GM23338 (cell line): ENCODE data around the gene BMPR1B. TPM values are rescaled to one million over a fixed set of nuclear protein-coding genes. Genes with fewer than 3 reads are reported as not detected.

Experiments
- ATAC-seq: fragments of 200-7000 bp; cut with Tn5 transposase; 3 replicates; pipeline ENCODE4 v1.9.1; 2020
- DNase-seq: peaks from one replicate; pipeline ENCODE4 v3.0.0-alpha.2; 2015; ENCODE audit warnings: low spot score
- H2AFZ ChIP-seq: fragments of 200-600 bp; sonication (generic); 2 replicates; pipeline ENCODE4 v1.8.0; 2016; ENCODE audit warnings: antibody characterized with exemption, mild to moderate bottlenecking, moderate library complexity
- H3F3A ChIP-seq: fragments of 200-600 bp; sonication (generic); replicated peaks from 2 replicates; pipeline ENCODE4 v1.8.0; 2017; ENCODE audit warnings: antibody characterized with exemption, mixed run types, low read depth
- H3K27ac ChIP-seq: fragments of 200-600 bp; sonication (generic); 2 replicates; pipeline ENCODE4 v1.6.1; 2016; ENCODE audit warnings: low read depth
- H3K27me3 ChIP-seq: fragments of 200-600 bp; sonication (generic); 2 replicates; pipeline ENCODE4 v1.8.0; 2016; ENCODE audit warnings: mild to moderate bottlenecking, mixed run types, moderate library complexity; ENCODE audit not compliant: insufficient read depth
- H3K36me3 ChIP-seq: fragments of 200-600 bp; sonication (generic); 2 replicates; pipeline ENCODE4 v1.8.0; 2016; ENCODE audit warnings: mild to moderate bottlenecking; ENCODE audit not compliant: insufficient read depth
- H3K4me1 ChIP-seq: fragments of 200-600 bp; sonication (generic); 2 replicates; pipeline ENCODE4 v1.8.0; 2016; ENCODE audit warnings: mild to moderate bottlenecking, moderate library complexity; ENCODE audit not compliant: insufficient read depth
- H3K4me2 ChIP-seq: fragments of 200-600 bp; sonication (generic); 2 replicates; pipeline ENCODE4 v1.7.1; 2017; ENCODE audit warnings: mixed run types
- H3K4me3 ChIP-seq: fragments of 200-600 bp; sonication (generic); 2 replicates; pipeline ENCODE4 v1.6.1; 2016; ENCODE audit warnings: mixed run types
- H3K79me2 ChIP-seq: fragments of 200-600 bp; sonication (generic); replicated peaks from 2 replicates; pipeline ENCODE4 v1.8.0; 2017; ENCODE audit warnings: mild to moderate bottlenecking; ENCODE audit not compliant: insufficient read depth
- H3K9me2 ChIP-seq: fragments of 200-600 bp; sonication (generic); 2 replicates; pipeline ENCODE4 v1.8.0; 2017; ENCODE audit not compliant: insufficient read depth
- H4K20me1 ChIP-seq: fragments of 200-600 bp; sonication (generic); replicated peaks from 2 replicates; pipeline ENCODE4 v1.8.0; 2017; ENCODE audit warnings: mild to moderate bottlenecking; ENCODE audit not compliant: insufficient read depth
- H3K27ac Mint-ChIP-seq: 2 replicates; pipeline ENCODE4 v1.8.0; 2020; ENCODE audit warnings: inconsistent platforms, mild to moderate bottlenecking, moderate library complexity, mixed read lengths
- H3K27me3 Mint-ChIP-seq: 3 replicates; pipeline ENCODE4 v1.8.0; 2022; ENCODE audit warnings: low read depth, mild to moderate bottlenecking, moderate library complexity, mixed read lengths, inconsistent platforms; ENCODE audit not compliant: insufficient read depth, poor library complexity
- H3K36me3 Mint-ChIP-seq: 3 replicates; pipeline ENCODE4 v1.8.0; 2021; ENCODE audit warnings: low read depth, mild to moderate bottlenecking, inconsistent platforms, moderate library complexity, mixed read lengths
- H3K4me1 Mint-ChIP-seq: 3 replicates; pipeline ENCODE4 v1.8.0; 2020; ENCODE audit warnings: mild to moderate bottlenecking, inconsistent platforms, mixed read lengths
- H3K4me3 Mint-ChIP-seq: 3 replicates; pipeline ENCODE4 v1.8.0; 2021; ENCODE audit warnings: moderate library complexity, mild to moderate bottlenecking, inconsistent platforms, mixed read lengths
- H3K9me3 Mint-ChIP-seq: 3 replicates; pipeline ENCODE4 v1.8.0; 2020; ENCODE audit warnings: moderate library complexity, mild to moderate bottlenecking, inconsistent platforms, mixed read lengths
- CREB1 ChIP-seq: fragments of 250-450 bp; sonication (Bioruptor Pico); IDR thresholded peaks from 2 replicates; pipeline ENCODE4 v1.5.0; 2020; ENCODE audit warnings: low read depth, mild to moderate bottlenecking, moderate library complexity
- CTCF ChIP-seq, 2 experiments: fragments of 200-600 bp in 1 of 2; sonication (generic) in 1 of 2; conservative IDR thresholded peaks; 2 replicates each; pipeline versions ENCODE4 v1.5.1 to v1.6.1; 2016 to 2017; ENCODE audit warnings: antibody characterized with exemption in 2 of 2, low read depth in 2 of 2, mild to moderate bottlenecking in 2 of 2, moderate library complexity in 1 of 2
- ETS1 ChIP-seq: IDR thresholded peaks from 2 replicates; pipeline ENCODE4 v1.6.1; 2016; ENCODE audit warnings: antibody characterized with exemption
- EZH2 ChIP-seq: fragments of 200-600 bp; sonication (generic); IDR thresholded peaks from one replicate; pipeline ENCODE4 v1.8.0; 2017; ENCODE audit warnings: antibody characterized with exemption, mild to moderate bottlenecking, low read depth; ENCODE audit not compliant: unreplicated experiment
- EZH2phosphoT487 ChIP-seq: fragments of 200-600 bp; sonication (generic); IDR thresholded peaks from one replicate; pipeline ENCODE4 v1.8.1; 2018; ENCODE audit warnings: antibody characterized with exemption; ENCODE audit not compliant: unreplicated experiment
- JUNB ChIP-seq: IDR thresholded peaks from one replicate; pipeline ENCODE4 v1.6.1; 2016; ENCODE audit warnings: antibody characterized with exemption; ENCODE audit not compliant: unreplicated experiment
- NANOG ChIP-seq: IDR thresholded peaks from 2 replicates; pipeline ENCODE4 v1.6.1; 2016; ENCODE audit warnings: antibody characterized with exemption, borderline replicate concordance
- POLR2AphosphoS5 ChIP-seq: IDR thresholded peaks from 2 replicates; pipeline ENCODE4 v1.6.1; 2016; ENCODE audit warnings: antibody characterized with exemption, low read depth
- REST ChIP-seq: IDR thresholded peaks from one replicate; pipeline ENCODE4 v1.6.1; 2018; ENCODE audit warnings: antibody characterized with exemption; ENCODE audit not compliant: unreplicated experiment
- STAT1 ChIP-seq: IDR thresholded peaks from one replicate; pipeline ENCODE4 v1.6.1; 2016; ENCODE audit warnings: antibody characterized with exemption; ENCODE audit not compliant: unreplicated experiment
- ZNF114 ChIP-seq: fragments of 250-450 bp; sonication (Bioruptor Pico); IDR thresholded peaks from 2 replicates; pipeline ENCODE4 v1.5.0; 2020; ENCODE audit warnings: mild to moderate bottlenecking, moderate library complexity
- ZNF331 ChIP-seq: fragments of 250-450 bp; sonication (Bioruptor Pico); IDR thresholded peaks from 2 replicates; pipeline ENCODE4 v1.5.0; 2020; ENCODE audit warnings: low read depth, mild to moderate bottlenecking, moderate library complexity
- ZNF462 ChIP-seq: fragments of 250-450 bp; sonication (Bioruptor Pico); IDR thresholded peaks from 2 replicates; pipeline ENCODE4 v1.5.0; 2020; ENCODE audit warnings: mild to moderate bottlenecking, moderate library complexity
- polyA plus RNA-seq: library from polyadenylated mRNA; unstranded; fragments of >200 nt; fragmentation: Nextera tagmentation; extraction: Ambion mirVana; gene quantifications from 2 replicates; pipeline ENCODE4 v1.2.1, GENCODE V29; 2016
- total RNA-seq: library from RNA; depleted of rRNA; stranded (reverse); fragments of >200 nt; shearing (Covaris generic); gene quantifications from 2 replicates; pipeline ENCODE4 v1.2.3, GENCODE V29; 2014

BMPR1B gene
- total and polyA plus RNA-seq, 2 experiments from 2014 or later, result 0.48 to 1.0 TPM

GRCh38 chr4:94759767-94760211 lies 2.0 kb downstream of the BMPR1B start:
- Histone ChIP-seq H3K4me3 (no peak overlapping the region), H2AFZ (no peak overlapping the region), H4K20me1 (no peaks in the 10 kb centered on the region), H3K4me1 (peaks cover 13% of the 10 kb centered on the region; the same call in 1 of the 2 replicates), H3K27ac (no peak overlapping the region), H3K9me2 (no peaks in the 10 kb centered on the region), H3K79me2 (no peaks in the 10 kb centered on the region), H3K27me3 (peaks cover 57% of the 10 kb centered on the region), H3K36me3 (no peaks in the 10 kb centered on the region), H3F3A (peaks cover 4% of the 10 kb centered on the region; the same call in 1 of the 2 replicates), H3K4me2 (0 out of 2 replicates have a peak overlapping the region, but pooled peaks have one; percentile 85)
- ATAC-seq (no peak), DNase-seq (no peak)
- peaks cover 37% of the 10 kb centered on the region for H3K27me3 Mint-ChIP-seq
- H3K4me3 Mint-ChIP-seq, result no peak overlapping the region; the same call in 2 of the 3 replicates
- H3K36me3 Mint-ChIP-seq, result no peaks in the 10 kb centered on the region
- no peak overlapping the region for H3K27ac Mint-ChIP-seq
- TF ChIP-seq ZNF462 (CRISPR knock-in tag) (no peak), EZH2phosphoT487 (no peak), STAT1 (no peak), POLR2AphosphoS5 (no peak), ETS1 (no peak), CREB1 (no peak), EZH2 (no peak), JUNB (no peak), REST (no peak), NANOG (no peak), CTCF (conservative IDR thresholded peaks at IDR 0.05; ENCODE audit: low read depth in 2 of 2) (no peak), ZNF114 (CRISPR knock-in tag) (no peak), ZNF331 (CRISPR knock-in tag) (no peak)
- H3K9me3 Mint-ChIP-seq, result no peaks in the 10 kb centered on the region
- peaks cover 12% of the 10 kb centered on the region for H3K4me1 Mint-ChIP-seq
